ENCODE measurements around the gene RMND1.

DNA sequence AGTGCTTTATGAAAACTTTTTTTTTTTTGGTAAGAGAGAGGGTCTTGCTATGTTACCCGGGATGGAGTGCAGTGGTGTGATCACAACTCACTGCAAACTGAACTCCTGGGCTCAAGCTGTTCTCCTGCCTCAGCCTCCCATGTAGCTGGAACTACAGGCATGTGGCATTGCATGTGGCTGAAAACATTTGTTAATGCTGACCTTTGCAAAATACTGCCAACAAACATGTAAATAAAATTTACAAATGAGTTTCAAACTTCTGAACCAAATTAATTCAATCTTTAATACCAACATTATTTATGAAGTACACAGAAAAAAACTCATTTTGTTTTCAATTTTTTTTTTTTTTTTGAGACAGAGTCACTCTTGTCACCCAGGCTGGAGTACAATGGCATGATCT lies 34.4 kb downstream of the RMND1 start:
- TF ChIP-seq, protein P1, sequence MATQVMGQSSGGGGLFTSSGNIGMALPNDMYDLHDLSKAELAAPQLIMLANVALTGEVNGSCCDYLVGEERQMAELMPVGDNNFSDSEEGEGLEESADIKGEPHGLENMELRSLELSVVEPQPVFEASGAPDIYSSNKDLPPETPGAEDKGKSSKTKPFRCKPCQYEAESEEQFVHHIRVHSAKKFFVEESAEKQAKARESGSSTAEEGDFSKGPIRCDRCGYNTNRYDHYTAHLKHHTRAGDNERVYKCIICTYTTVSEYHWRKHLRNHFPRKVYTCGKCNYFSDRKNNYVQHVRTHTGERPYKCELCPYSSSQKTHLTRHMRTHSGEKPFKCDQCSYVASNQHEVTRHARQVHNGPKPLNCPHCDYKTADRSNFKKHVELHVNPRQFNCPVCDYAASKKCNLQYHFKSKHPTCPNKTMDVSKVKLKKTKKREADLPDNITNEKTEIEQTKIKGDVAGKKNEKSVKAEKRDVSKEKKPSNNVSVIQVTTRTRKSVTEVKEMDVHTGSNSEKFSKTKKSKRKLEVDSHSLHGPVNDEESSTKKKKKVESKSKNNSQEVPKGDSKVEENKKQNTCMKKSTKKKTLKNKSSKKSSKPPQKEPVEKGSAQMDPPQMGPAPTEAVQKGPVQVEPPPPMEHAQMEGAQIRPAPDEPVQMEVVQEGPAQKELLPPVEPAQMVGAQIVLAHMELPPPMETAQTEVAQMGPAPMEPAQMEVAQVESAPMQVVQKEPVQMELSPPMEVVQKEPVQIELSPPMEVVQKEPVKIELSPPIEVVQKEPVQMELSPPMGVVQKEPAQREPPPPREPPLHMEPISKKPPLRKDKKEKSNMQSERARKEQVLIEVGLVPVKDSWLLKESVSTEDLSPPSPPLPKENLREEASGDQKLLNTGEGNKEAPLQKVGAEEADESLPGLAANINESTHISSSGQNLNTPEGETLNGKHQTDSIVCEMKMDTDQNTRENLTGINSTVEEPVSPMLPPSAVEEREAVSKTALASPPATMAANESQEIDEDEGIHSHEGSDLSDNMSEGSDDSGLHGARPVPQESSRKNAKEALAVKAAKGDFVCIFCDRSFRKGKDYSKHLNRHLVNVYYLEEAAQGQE (IDR thresholded peaks at IDR 0.05; ENCODE audit: insufficient replicate concordance, low read depth), result no peak
- no peak for TF ChIP-seq CTCF (IDR thresholded peaks at IDR 0.05; ENCODE audit: insufficient read depth, low read length)
